ENCODE results near the gene GCSAM. TPM values are rescaled to one million over a fixed set of nuclear protein-coding genes. Genes with fewer than 3 reads are reported as not detected.

The GCSAM gene
- polyA plus RNA-seq, 1 of the 3 experiments (the other 2 are of a cell fraction), result not detected

- TF ChIP-seq MXI1 (IDR thresholded peaks at IDR 0.05; ENCODE audit: low read depth, low read length), result no peak
- no peak for TF ChIP-seq FOXJ3 (CRISPR knock-in tag; IDR thresholded peaks at IDR 0.05)
- TF ChIP-seq POLR2AphosphoS5 (IDR thresholded peaks at IDR 0.05; ENCODE audit: low read depth, low read length), result no peak
- no peak for TF ChIP-seq TEAD4 (IDR thresholded peaks at IDR 0.05; ENCODE audit: borderline replicate concordance, insufficient read depth)
- no peak for TF ChIP-seq FOXM1 (IDR thresholded peaks at IDR 0.05; ENCODE audit: low read depth)
- no peak for TF ChIP-seq TAF1 (IDR thresholded peaks at IDR 0.05; ENCODE audit: borderline replicate concordance, low read depth, low read length)
- TF ChIP-seq TCF12 (IDR thresholded peaks at IDR 0.05), result no peak
- no peak for TF ChIP-seq RCOR1 (IDR thresholded peaks at IDR 0.05; ENCODE audit: low read length)
- no peak for TF ChIP-seq CHD2 (IDR thresholded peaks at IDR 0.05; ENCODE audit: low read length, partially characterized antibody)
These were observed 23.7 kb downstream of the GCSAM start (continued) for GRCh38 chr3:112109322-112109721.

GRCh38 chr3:112104774-112105173, 28.3 kb downstream of the GCSAM start:
- H3K4me1 ChIP-seq (ENCODE audit: control insufficient read depth in 1 of 2, insufficient read depth in 2 of 2, low read depth in 1 of 2, low read length in 1 of 2), result peaks cover 0 to 12% of the 10 kb centered on the region in 2 experiments; a peak in 2 of 4 replicates
- WGBS (ENCODE audit: low lambda C conversion rate), result 86% methylated on average over 2 of the region's 2 CpGs
- peaks cover 7% of the 10 kb centered on the region for H3F3A ChIP-seq (replicated peaks; ENCODE audit: insufficient read depth)
- no peak overlapping the region for H2AFZ ChIP-seq (ENCODE audit: low read depth)
- H3K27ac ChIP-seq (ENCODE audit: low read depth in 2 of 2, low read length in 1 of 2), result no peak overlapping the region
- DNase-seq, result no peak
- no peak overlapping the region for H3K4me3 ChIP-seq (ENCODE audit: low read depth in 2 of 2, low read length in 1 of 2)
- no peaks in the 10 kb centered on the region for H3K9me3 ChIP-seq
- no peak overlapping the region for H3K9ac ChIP-seq
- H3K9me2 ChIP-seq, result no peaks in the 10 kb centered on the region
- CTCF ChIA-PET, result no interaction called here
- H4K20me1 ChIP-seq (ENCODE audit: insufficient read depth), result no peaks in the 10 kb centered on the region
- H3K79me2 ChIP-seq (ENCODE audit: insufficient read depth), result peaks cover 16% of the 10 kb centered on the region
- peaks cover 0 to 30% of the 10 kb centered on the region in 2 experiments for H3K36me3 ChIP-seq (replicated peaks in 1 of 2; ENCODE audit: control insufficient read depth in 1 of 2, insufficient read depth in 2 of 2, low read length in 1 of 2)
- H3K27me3 ChIP-seq (ENCODE audit: insufficient read depth), result no peaks in the 10 kb centered on the region
- POLR2A ChIA-PET, result no interaction called here
- TF ChIP-seq ELF1 (IDR thresholded peaks at IDR 0.05) (no peak), ZBTB33 (IDR thresholded peaks at IDR 0.05; ENCODE audit: borderline replicate concordance, low read depth) (no peak), TEAD4 (IDR thresholded peaks at IDR 0.05; ENCODE audit: borderline replicate concordance, insufficient read depth) (no peak), MXI1 (IDR thresholded peaks at IDR 0.05; ENCODE audit: low read depth, low read length) (no peak), EP300 (IDR thresholded peaks at IDR 0.05; ENCODE audit: borderline replicate concordance in 1 of 2, low read depth in 1 of 2, low read length in 1 of 2) (no peak), RXRA (IDR thresholded peaks at IDR 0.05; ENCODE audit: borderline replicate concordance, low read depth) (no peak), YY1 (IDR thresholded peaks at IDR 0.05; ENCODE audit: low read depth) (no peak), FOXM1 (IDR thresholded peaks at IDR 0.05; ENCODE audit: low read depth) (no peak), REST (IDR thresholded peaks at IDR 0.05; ENCODE audit: low read depth, low read length) (no peak), RAD21 (IDR thresholded peaks at IDR 0.05; ENCODE audit: low read length) (no peak), SMC3 (IDR thresholded peaks at IDR 0.05; ENCODE audit: low read depth, low read length) (no peak), SIN3A (IDR thresholded peaks at IDR 0.05; ENCODE audit: borderline replicate concordance, low read depth, low read length) (no peak)
- no peak overlapping the region for H3K4me2 ChIP-seq

Measured in SK-N-SH (cell line).